ENCODE data around the gene GRAMD2B.

DNA sequence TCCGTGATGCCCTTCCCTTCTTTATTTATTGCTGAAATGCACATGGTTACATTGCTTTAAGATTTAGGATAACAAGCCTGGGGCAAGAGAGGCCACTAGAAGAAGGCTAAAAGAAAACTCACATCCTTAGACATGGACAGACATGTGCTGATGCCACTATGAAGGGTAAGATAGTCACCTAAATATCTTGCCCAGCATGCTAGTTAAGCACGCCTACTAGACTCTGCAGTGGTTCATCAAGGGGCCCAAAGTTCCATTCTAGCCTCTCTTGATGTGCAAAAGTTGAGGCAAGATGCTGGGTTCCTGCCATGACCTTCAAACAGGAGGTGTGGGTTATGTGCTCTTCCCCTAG lies 49.3 kb downstream of the GRAMD2B start:
- TF ChIP-seq, protein P1, sequence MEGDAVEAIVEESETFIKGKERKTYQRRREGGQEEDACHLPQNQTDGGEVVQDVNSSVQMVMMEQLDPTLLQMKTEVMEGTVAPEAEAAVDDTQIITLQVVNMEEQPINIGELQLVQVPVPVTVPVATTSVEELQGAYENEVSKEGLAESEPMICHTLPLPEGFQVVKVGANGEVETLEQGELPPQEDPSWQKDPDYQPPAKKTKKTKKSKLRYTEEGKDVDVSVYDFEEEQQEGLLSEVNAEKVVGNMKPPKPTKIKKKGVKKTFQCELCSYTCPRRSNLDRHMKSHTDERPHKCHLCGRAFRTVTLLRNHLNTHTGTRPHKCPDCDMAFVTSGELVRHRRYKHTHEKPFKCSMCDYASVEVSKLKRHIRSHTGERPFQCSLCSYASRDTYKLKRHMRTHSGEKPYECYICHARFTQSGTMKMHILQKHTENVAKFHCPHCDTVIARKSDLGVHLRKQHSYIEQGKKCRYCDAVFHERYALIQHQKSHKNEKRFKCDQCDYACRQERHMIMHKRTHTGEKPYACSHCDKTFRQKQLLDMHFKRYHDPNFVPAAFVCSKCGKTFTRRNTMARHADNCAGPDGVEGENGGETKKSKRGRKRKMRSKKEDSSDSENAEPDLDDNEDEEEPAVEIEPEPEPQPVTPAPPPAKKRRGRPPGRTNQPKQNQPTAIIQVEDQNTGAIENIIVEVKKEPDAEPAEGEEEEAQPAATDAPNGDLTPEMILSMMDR (IDR thresholded peaks at IDR 0.05) = no peak
- no peak for TF ChIP-seq EP300 (IDR thresholded peaks at IDR 0.05)
